Measurements from ENCODE around the gene PALLD. TPM values are rescaled to one million over a fixed set of nuclear protein-coding genes. Genes with fewer than 3 reads are reported as not detected.

The PALLD gene
- total RNA-seq, 1 donor from 2014 or later, result 8.6 TPM

GRCh38 chr4:168666531-168666930 lies 169.7 kb downstream of the PALLD start:
- intact Hi-C loops (cut with micrococcal nuclease), result no loop called here

- intact Hi-C loops (cut with micrococcal nuclease), result no loop called here
These were observed 170.5 kb downstream of the PALLD start for GRCh38 chr4:168667376-168667775.

- intact Hi-C loops (cut with micrococcal nuclease), result no loop called here
These were observed 171.1 kb downstream of the PALLD start for GRCh38 chr4:168667921-168668320.

GRCh38 chr4:168673476-168673875 lies 176.6 kb downstream of the PALLD start:
- intact Hi-C loops (cut with micrococcal nuclease), result no loop called here

DNA sequence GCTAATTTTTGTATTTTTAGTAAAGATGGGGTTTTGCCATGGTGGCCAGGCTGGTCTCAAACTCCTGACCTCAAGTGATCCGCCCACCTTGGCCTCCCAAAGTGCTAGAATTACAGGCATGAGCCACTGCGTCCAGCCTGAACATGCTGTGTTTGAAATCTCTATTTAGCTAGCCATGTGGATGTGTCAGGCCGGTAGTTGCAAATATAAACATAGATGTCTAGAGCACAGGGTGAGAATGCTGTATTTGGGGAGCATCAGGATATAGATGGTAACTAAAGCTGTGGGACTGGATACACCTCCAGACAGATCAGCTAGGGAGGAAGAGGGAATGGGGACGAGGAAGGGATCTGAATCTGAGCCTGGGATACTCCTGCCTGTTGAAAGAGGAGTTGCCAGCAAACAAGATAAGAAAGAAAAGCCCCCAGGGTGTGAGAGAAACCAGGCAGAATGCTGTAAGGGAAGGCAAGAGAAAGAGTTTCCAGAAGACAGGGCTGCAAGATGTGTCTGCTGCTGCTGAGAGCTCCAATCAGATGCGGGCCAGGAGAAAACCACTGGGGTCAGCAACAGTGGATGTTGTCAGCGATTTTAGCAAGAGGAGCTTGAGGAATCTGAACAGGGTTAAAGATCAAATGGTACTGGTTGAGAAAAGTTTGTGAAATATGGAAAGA lies 177.4 kb downstream of the PALLD start:
- intact Hi-C loops (cut with micrococcal nuclease), result no loop called here

GRCh38 chr4:168674866-168675265 lies 178.0 kb downstream of the PALLD start:
- intact Hi-C loops (cut with micrococcal nuclease), result no loop called here

- intact Hi-C loops (cut with micrococcal nuclease), result no loop called here
These were observed 180.2 kb downstream of the PALLD start for GRCh38 chr4:168677063-168677462.

- intact Hi-C loops (cut with micrococcal nuclease), result no loop called here
These were observed 181.0 kb downstream of the PALLD start for GRCh38 chr4:168677879-168678278.

GRCh38 chr4:168678751-168679366 lies 182.0 kb downstream of the PALLD start:
- intact Hi-C loops (cut with micrococcal nuclease), result no loop called here

- intact Hi-C loops (cut with micrococcal nuclease), result no loop called here
These were observed 182.5 kb downstream of the PALLD start for GRCh38 chr4:168679397-168679796.

DNA sequence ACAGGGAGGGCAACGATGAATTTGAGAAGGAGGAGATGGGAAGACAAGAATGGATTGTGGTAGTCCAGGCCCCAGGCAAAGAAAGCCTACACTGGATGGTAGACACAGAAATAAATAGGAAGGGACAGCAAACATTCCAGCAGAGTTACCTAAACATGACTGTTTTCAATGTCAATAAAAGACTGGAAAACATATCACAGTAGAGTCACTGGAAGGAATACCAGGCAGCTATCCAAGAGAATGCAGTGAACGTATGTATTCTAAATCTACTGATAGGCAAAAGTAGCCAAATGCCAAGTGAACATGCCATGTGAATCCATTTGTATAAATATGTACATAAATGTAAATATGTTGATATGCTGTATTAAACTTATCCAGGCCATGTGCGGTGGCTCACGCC lies 183.0 kb downstream of the PALLD start:
- intact Hi-C loops (cut with micrococcal nuclease), result no loop called here

- intact Hi-C loops (cut with micrococcal nuclease), result no loop called here
These were observed 186.1 kb downstream of the PALLD start for GRCh38 chr4:168682898-168683500.

DNA sequence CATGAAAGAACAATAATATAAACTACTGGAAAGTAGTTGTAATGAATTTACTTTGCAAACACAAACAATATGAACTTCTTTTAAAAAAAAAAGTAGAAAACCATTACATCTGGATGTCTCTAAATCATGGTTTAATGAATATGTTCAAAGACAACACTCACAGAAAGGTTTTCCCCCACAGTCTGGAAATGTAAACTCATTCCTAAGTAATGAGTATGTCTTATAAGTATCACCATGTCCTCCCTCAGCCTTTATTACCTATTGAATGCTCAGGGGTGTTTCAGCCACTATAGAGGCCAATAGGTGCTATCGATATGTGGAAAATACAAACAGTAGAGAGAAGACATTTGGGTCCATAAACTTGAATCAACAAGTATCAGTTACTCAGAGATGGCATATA lies 186.7 kb downstream of the PALLD start:
- intact Hi-C loops (cut with micrococcal nuclease), result no loop called here

DNA sequence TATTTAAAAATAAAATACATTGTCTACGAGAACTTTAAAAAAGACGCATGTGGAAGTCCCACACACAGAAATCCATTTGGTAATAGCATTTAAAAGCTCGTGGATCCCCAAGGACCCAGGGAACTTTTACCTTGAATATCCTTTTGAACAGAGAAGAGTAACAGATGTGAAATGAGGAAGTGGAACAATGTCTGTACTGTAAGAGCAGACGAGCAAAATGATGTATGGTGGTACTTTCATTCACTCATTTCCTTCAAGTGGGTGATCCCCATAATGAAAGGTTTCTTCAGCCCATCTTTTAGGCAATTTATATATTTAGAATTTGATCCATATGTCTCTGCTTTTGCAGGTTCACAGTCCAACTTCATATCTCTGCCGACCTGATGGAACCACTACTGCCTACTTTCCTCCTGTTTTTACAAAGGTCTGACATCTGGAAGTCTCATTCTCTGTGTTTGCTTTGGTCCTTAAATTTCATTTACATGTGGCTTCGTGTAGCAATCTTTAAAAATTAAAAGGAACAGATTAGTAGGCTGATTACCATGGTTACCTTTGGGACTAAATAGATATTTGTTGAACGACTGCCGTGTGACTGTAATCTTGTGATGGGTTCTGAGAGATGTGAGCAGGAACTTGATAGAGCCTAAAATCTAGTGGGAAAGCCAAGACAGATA lies 188.4 kb downstream of the PALLD start:
- intact Hi-C loops (cut with micrococcal nuclease), result no loop called here

GRCh38 chr4:168688584-168688983 lies 191.7 kb downstream of the PALLD start:
- intact Hi-C loops (cut with micrococcal nuclease), result no loop called here

DNA sequence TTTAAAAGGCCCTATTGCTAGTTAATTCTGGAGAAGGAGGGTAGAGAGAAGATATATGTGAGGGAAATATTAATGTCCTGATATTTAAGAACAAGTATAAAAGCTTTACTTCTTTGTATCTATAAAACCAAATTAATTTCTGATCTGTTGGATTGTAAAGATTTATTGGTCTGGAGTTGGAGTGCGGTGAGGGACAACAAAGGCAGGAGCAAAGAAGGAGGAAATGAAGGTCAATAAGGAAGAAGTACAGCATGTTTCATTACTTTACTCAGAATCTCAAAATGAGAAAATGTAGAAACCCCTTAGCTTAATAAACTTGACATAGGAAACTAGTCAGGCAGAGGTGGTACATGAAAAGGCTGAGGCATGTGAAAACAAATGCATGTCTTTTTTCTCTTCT lies 192.9 kb downstream of the PALLD start:
- intact Hi-C loops (cut with micrococcal nuclease), result no loop called here

GRCh38 chr4:168690199-168690598 lies 193.3 kb downstream of the PALLD start:
- intact Hi-C loops (cut with micrococcal nuclease), result no loop called here

DNA sequence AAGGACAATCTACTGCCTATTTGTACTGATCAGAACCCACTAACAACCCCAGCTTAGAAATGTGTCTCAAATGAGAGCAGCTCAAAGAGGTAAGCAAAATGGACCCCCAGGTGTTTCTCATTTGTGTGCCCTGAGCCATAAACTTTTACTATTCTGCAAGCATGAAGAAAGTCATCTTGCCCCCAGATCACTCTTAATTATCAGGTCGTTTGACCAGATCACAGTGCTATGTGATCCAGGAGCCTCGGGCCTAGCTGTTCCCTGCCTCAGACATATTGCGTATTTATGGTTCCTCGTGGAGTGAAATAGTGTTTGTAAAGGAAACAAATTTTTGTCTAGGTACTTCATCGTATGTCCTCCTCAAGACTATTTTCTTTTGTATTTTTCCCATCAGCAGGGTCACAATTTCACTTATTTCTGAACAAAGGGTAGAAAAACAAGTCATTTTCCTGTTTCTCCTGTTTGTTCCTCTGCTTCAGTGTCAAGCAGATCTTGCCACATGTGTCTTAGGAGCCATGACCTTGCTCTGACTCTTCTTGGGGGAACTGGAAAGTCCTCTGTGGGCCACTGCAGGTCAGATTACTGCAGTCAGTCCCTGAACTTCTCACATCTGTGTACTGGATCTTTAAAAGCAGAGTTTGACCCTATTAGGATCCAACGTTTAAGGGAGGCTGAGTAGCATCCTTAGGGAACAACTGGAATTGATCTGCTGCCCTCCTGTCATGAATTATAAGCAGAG lies 194.9 kb downstream of the PALLD start:
- intact Hi-C loops (cut with micrococcal nuclease), result no loop called here

DNA sequence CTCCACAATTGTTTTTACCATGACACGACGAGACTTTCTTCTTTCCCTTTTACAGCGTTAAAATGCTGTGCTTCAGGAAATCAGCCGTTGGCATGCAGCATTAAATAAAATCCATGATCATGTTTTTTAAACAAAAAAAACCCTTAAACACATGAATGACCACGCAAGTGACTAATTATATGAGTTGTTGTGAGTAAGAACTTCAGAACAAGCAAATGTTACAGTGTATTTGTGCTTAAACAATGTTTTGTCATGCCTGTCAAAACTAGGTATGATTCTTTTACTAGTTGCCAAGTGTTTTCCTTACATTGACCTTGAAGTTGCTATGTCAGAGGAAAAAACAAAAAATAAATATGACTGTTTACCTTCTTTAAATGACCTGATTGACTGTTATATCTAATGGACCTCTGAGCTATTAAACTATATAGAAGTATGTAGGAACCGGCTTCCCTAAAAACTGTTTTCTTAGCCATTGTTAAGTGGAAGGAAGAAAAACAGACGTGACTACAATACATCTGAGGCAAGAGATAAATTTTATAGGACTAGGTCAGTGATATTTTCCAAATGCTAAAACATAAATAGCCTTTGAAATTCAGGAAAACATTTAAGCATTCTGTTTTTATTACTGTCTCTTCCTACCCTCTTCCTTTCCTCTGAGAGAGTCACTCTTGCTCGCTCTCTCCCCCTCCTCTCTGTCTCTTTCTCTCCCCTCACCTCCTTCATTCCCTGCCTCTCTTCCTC lies 197.1 kb downstream of the PALLD start:
- intact Hi-C loops (cut with micrococcal nuclease), result no loop called here

DNA sequence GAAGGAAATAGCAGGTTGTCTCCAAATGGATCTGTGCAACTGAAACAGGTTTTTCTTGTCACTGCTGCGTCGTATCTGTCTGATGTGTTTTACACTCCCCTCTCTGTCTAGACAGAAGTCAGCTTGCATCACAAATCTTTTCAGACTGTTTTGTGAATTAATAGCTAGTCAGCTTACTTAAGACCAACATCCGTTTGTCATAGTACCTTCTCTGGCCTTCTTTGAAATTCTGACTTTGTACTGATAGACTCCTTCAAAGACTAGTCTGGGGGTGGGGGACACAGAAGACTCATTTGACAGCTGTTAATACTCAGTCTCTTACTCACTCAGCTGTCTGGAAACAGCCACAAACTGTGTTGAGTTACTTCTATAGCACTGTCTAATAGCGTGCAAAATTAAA lies 197.8 kb downstream of the PALLD start:
- intact Hi-C loops (cut with micrococcal nuclease), result no loop called here

DNA sequence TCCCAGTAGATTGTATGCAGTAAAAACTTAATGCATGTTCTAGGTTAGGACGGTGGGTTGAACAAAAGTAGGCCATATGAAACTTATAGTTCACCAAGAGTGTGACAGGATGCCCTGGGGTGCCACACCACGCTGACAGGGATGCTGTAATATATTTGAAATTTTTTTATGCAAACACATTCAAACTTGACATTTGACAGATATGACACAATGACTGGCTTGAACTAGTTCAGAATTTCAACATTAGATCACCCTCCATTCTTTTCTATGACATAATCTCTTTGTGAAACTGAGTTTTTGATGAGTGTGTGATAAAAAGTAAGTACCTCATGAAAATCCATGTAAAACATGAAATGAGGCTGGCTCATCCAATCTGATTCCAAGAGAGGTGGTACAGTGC lies 198.4 kb downstream of the PALLD start:
- intact Hi-C loops (cut with micrococcal nuclease), result no loop called here

Measured in T-helper 2 cell treated with Interferon-gamma antibody and Interleukin-4, amounts not matched to agents 100 ng/mL and 5 ng/mL, for 36 hours (primary cell).